ENCODE measurements around the gene ZRANB3.

GRCh38 chr2:135091681-135092080, 439.3 kb downstream of the ZRANB3 start:
- no peak for TF ChIP-seq CTCF (conservative IDR thresholded peaks at IDR 0.05; ENCODE audit: low read length)
- no peak for TF ChIP-seq EZH2phosphoT487 (IDR thresholded peaks at IDR 0.05; ENCODE audit: borderline replicate concordance)
